Neural progenitor cell (in vitro differentiated cells): Measurements from ENCODE around the gene FCRL2. TPM values are rescaled to one million over a fixed set of nuclear protein-coding genes. Genes with fewer than 3 reads are reported as not detected.

ENCODE experiments used
- DNase-seq: peaks from one replicate; pipeline ENCODE4 v3.0.0-alpha.2; 2016; ENCODE audit warnings: low spot score
- H2AFZ ChIP-seq: fragments of 200-600 bp; sonication (generic); replicated peaks from 2 replicates; pipeline ENCODE4 v1.6.1; 2016; ENCODE audit warnings: antibody characterized with exemption
- H3F3A ChIP-seq: fragments of 200-600 bp; sonication (generic); 2 replicates; pipeline ENCODE4 v1.6.1; 2016; ENCODE audit warnings: antibody characterized with exemption, low read depth
- H3K27ac ChIP-seq: fragments of 200-600 bp; sonication (generic); 2 replicates; pipeline ENCODE4 v1.5.1; 2016; ENCODE audit warnings: mild to moderate bottlenecking
- H3K27me3 ChIP-seq: fragments of 200-600 bp; sonication (generic); 2 replicates; pipeline ENCODE4 v1.6.1; 2016; ENCODE audit warnings: mild to moderate bottlenecking, moderate library complexity
- H3K36me3 ChIP-seq: fragments of 200-600 bp; sonication (generic); 2 replicates; pipeline ENCODE4 v1.5.1; 2016
- H3K4me1 ChIP-seq: fragments of 200-600 bp; sonication (generic); 2 replicates; pipeline ENCODE4 v1.6.1; 2016; ENCODE audit warnings: mixed run types
- H3K4me2 ChIP-seq: fragments of 200-600 bp; sonication (generic); 2 replicates; pipeline ENCODE4 v1.6.1; 2016
- H3K4me3 ChIP-seq: fragments of 200-600 bp; sonication (generic); 2 replicates; pipeline ENCODE4 v1.5.1; 2016
- H3K79me2 ChIP-seq: fragments of 200-600 bp; sonication (generic); 2 replicates; pipeline ENCODE4 v1.6.1; 2016; ENCODE audit warnings: low read depth
- H3K9ac ChIP-seq: fragments of 200-600 bp; sonication (generic); 2 replicates; pipeline ENCODE4 v1.6.1; 2016
- H3K9me3 ChIP-seq: fragments of 200-600 bp; sonication (generic); 2 replicates; pipeline ENCODE4 v1.5.1; 2016; ENCODE audit warnings: low read depth
- H4K20me1 ChIP-seq: fragments of 200-600 bp; sonication (generic); 2 replicates; pipeline ENCODE4 v1.6.1; 2016; ENCODE audit warnings: low read depth
- H3K27ac Mint-ChIP-seq: 3 replicates; pipeline ENCODE4 v1.8.0; 2021; ENCODE audit warnings: mixed read lengths
- H3K27me3 Mint-ChIP-seq: 2 replicates; pipeline ENCODE4 v1.8.0; 2022; ENCODE audit warnings: low read depth, mild to moderate bottlenecking, inconsistent platforms, moderate library complexity, mixed read lengths; ENCODE audit not compliant: insufficient read depth
- H3K36me3 Mint-ChIP-seq: 3 replicates; pipeline ENCODE4 v1.8.0; 2021; ENCODE audit warnings: mixed read lengths
- H3K4me1 Mint-ChIP-seq: 3 replicates; pipeline ENCODE4 v1.8.0; 2021; ENCODE audit warnings: mixed read lengths
- H3K4me3 Mint-ChIP-seq: 3 replicates; pipeline ENCODE4 v1.8.0; 2021; ENCODE audit warnings: mild to moderate bottlenecking, moderate library complexity, mixed read lengths
- H3K9me3 Mint-ChIP-seq: 3 replicates; pipeline ENCODE4 v1.8.0; 2020; ENCODE audit warnings: mixed read lengths
- EZH2 ChIP-seq: fragments of 200-600 bp; sonication (generic); IDR thresholded peaks from 2 replicates; pipeline ENCODE4 v1.6.1; 2017; ENCODE audit warnings: antibody characterized with exemption, mild to moderate bottlenecking, moderate library complexity
- EZH2phosphoT487 ChIP-seq: fragments of 200-600 bp; sonication (generic); IDR thresholded peaks from 2 replicates; pipeline ENCODE4 v1.6.1; 2017; ENCODE audit warnings: antibody characterized with exemption
- total RNA-seq: library from RNA; depleted of rRNA; stranded (reverse); fragments of >200 nt; gene quantifications from 2 replicates; pipeline ENCODE4 v1.2.3, GENCODE V29; 2015; ENCODE audit warnings: low replicate concordance
- TF ChIP-seq, protein P1 (sequence below): fragments of 200-600 bp; sonication (generic); IDR thresholded peaks from 2 replicates; pipeline ENCODE4 v1.5.1; 2017; ENCODE audit warnings: antibody characterized with exemption, mild to moderate bottlenecking

FCRL2 gene
- total RNA-seq, 1 donor from 2014 or later = not detected

DNA sequence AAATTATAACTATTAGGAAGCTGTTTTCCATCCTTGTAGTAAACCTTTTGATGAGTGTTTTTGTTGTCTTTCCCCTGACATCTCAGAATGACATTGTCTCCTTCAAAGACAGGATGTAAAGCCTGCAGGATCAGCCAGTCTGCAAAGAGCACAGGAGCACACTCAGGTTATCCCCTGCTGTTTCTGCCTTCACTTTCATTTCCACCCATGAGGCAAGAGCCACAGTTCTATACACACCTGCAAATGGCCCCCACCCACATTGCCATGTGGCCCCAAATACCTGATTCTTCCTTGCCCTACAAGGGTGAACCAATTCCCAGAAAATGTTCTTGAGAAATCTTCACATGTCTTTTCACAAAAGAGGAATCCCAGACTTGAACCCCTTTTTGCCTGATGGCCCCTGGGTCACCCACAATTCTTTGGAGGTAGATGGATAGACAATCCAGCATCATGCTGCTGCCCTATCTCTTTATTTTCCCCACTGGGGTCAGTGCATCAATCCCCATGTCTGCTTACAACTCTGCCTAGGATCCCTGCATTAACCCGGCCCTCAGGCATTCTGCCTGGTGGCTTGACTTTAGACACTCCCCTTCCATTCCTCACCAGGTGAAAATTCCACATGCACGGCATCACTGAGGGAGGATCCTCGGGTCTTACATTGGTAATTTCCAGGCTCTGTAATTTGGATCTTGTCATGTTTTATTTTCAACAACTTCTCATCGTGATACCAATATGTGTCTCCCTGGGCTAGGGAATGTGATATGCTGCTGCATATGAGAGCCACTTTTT lies 79.0 kb downstream of the FCRL2 start:
- H2AFZ ChIP-seq = no peak overlapping the region
- H3K9me3 ChIP-seq = no peaks in the 10 kb centered on the region
- no peak overlapping the region for H3K9ac ChIP-seq
- Mint-ChIP-seq H3K27me3 (peaks cover 2% of the 10 kb centered on the region), H3K9me3 (no peaks in the 10 kb centered on the region), H3K4me3 (no peak overlapping the region), H3K36me3 (no peaks in the 10 kb centered on the region), H3K27ac (no peak overlapping the region), H3K4me1 (no peaks in the 10 kb centered on the region)
- DNase-seq = no peak
- TF ChIP-seq, protein P1, sequence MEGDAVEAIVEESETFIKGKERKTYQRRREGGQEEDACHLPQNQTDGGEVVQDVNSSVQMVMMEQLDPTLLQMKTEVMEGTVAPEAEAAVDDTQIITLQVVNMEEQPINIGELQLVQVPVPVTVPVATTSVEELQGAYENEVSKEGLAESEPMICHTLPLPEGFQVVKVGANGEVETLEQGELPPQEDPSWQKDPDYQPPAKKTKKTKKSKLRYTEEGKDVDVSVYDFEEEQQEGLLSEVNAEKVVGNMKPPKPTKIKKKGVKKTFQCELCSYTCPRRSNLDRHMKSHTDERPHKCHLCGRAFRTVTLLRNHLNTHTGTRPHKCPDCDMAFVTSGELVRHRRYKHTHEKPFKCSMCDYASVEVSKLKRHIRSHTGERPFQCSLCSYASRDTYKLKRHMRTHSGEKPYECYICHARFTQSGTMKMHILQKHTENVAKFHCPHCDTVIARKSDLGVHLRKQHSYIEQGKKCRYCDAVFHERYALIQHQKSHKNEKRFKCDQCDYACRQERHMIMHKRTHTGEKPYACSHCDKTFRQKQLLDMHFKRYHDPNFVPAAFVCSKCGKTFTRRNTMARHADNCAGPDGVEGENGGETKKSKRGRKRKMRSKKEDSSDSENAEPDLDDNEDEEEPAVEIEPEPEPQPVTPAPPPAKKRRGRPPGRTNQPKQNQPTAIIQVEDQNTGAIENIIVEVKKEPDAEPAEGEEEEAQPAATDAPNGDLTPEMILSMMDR = no peak
- TF ChIP-seq EZH2 (no peak), EZH2phosphoT487 (no peak)
- H3K27me3 ChIP-seq = no peaks in the 10 kb centered on the region
- H3K4me1 ChIP-seq = no peaks in the 10 kb centered on the region
- no peaks in the 10 kb centered on the region for H3K36me3 ChIP-seq
- no peak overlapping the region for H3K4me3 ChIP-seq
- no peaks in the 10 kb centered on the region for H3K79me2 ChIP-seq
- H3K27ac ChIP-seq = no peak overlapping the region
- no peaks in the 10 kb centered on the region for H4K20me1 ChIP-seq
- H3F3A ChIP-seq = no peaks in the 10 kb centered on the region
- no peak overlapping the region for H3K4me2 ChIP-seq

DNA sequence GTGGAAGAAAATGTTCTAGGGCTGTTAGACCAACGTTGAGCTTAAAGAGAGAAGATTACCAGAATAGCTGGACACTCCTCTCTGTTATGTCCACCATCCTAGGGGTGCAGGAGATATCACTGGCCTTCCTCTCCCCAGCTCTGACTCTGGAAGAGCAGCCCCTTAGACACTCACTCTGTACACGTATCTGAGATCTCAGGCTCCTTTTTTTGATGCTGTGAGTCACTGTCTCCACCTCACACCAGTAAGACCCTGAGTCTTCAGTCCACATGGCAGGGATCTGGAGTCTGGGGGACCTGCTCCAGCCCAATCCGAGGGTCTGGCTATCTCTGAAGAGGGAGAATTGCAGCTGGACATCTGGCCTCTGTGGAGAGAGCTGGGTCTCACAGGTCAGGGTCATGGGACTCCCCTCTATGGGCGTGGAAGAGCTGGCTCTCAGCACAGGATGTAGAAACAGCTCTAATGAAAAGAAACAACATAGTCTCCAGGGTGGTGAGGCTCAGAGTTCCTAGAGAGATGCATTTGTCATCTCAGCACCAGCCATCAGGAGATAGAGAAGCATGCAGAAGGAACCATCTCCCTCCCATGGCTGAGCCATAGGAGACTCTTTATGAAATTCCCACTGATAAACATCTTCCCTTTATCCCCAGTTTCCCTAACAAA lies 79.8 kb downstream of the FCRL2 start:
- H3K9ac ChIP-seq = no peak overlapping the region
- no peak for TF ChIP-seq EZH2phosphoT487
- TF ChIP-seq EZH2 = no peak
- TF ChIP-seq, protein P1 = no peak
- H3K4me3 ChIP-seq = no peak overlapping the region
- no peak overlapping the region for H3K27ac ChIP-seq
- no peaks in the 10 kb centered on the region for H3K36me3 ChIP-seq
- Mint-ChIP-seq H3K36me3 (no peaks in the 10 kb centered on the region), H3K27me3 (peaks cover 2% of the 10 kb centered on the region), H3K4me1 (no peaks in the 10 kb centered on the region), H3K4me3 (no peak overlapping the region), H3K9me3 (no peaks in the 10 kb centered on the region), H3K27ac (no peak overlapping the region)
- no peaks in the 10 kb centered on the region for H3F3A ChIP-seq
- no peaks in the 10 kb centered on the region for H3K27me3 ChIP-seq
- H3K9me3 ChIP-seq = no peaks in the 10 kb centered on the region
- no peak overlapping the region for H2AFZ ChIP-seq
- no peak overlapping the region for H3K4me2 ChIP-seq
- DNase-seq = no peak
- no peaks in the 10 kb centered on the region for H4K20me1 ChIP-seq
- no peaks in the 10 kb centered on the region for H3K79me2 ChIP-seq
- H3K4me1 ChIP-seq = no peaks in the 10 kb centered on the region

Other genes starting within 250 kb of the FCRL2 start
- not detected in 2 replicates for gene FCRL5, start 224.6 kb downstream of the FCRL2 start, total RNA-seq
- not detected in 2 replicates for gene FCRL4, start 179.0 kb downstream of the FCRL2 start, total RNA-seq
- gene FCRL3, start 76.4 kb downstream of the FCRL2 start, total RNA-seq = not detected in 2 replicates
- not detected in 2 replicates for gene FCRL1, start 43.0 kb upstream of the FCRL2 start, total RNA-seq
- not detected in 2 replicates for gene CD5L, start 64.7 kb upstream of the FCRL2 start, total RNA-seq
- 39.5 and 70.7 TPM in 2 replicates for gene KIRREL1, start 216.5 kb upstream of the FCRL2 start, total RNA-seq